GM12878 (cell line): Measurements from ENCODE around the gene CCNI. TPM values are rescaled to one million over a fixed set of nuclear protein-coding genes. Genes with fewer than 3 reads are reported as not detected.

ENCODE experiments used
- ATAC-seq: fragments of 200-7000 bp; cut with Tn5 transposase; 3 replicates; pipeline ENCODE4 v1.9.1; 2020; ENCODE audit warnings: mild to moderate bottlenecking, moderate library complexity
- BruUV-seq: library from RNA; stranded (reverse); fragments of 400-500 nt; replicated peaks from 2 replicates; lab custom pipeline; 2021; lab: Mats Ljungman, UMichigan
- CTCF ChIA-PET: fragments of 300-600 bp; sonication (Branson Sonifier 250); formaldehyde crosslinking; extraction: SDS; loops from one replicate; lab custom pipeline; 2021; ENCODE audit warnings: inconsistent platforms; lab: Yijun Ruan, JAX
- POLR2A ChIA-PET: fragments of 350-600 bp; formaldehyde crosslinking; extraction: SDS; loops from one replicate; lab custom pipeline; 2021; ENCODE audit warnings: inconsistent platforms; lab: Charles Lee
- RAD21 ChIA-PET: fragments of 300-600 bp; sonication (Branson Sonifier 250); formaldehyde crosslinking; loops from one replicate; lab custom pipeline; 2023; ENCODE audit warnings: antibody characterized with exemption; ENCODE audit not compliant: unreplicated experiment; lab: Charles Lee
- SMC1A ChIA-PET: fragments of 300-600 bp; sonication (Branson Sonifier 250); formaldehyde crosslinking; loops from one replicate; lab custom pipeline; 2023; ENCODE audit not compliant: unreplicated experiment, uncharacterized antibody; lab: Charles Lee
- DNase-seq: peaks from one replicate; pipeline ENCODE4 v3.0.0-alpha.2; 2011; ENCODE audit warnings: low read depth, low spot score
- FAIRE-seq: peaks from 3 replicates; lab custom pipeline; 2011; peaks lifted over from hg19 to GRCh38; lab: Jason Lieb, UNC
- H2AFZ ChIP-seq: 2 replicates; pipeline ENCODE4 v1.6.0; 2011; ENCODE audit warnings: low read depth, low read length, control low read depth; ENCODE audit not compliant: control insufficient read depth
- H3K27ac ChIP-seq: 2 replicates; pipeline ENCODE4 v1.5.1; 2011; ENCODE audit warnings: control low read depth; ENCODE audit not compliant: control insufficient read depth, insufficient read depth
- H3K27me3 ChIP-seq, 2 experiments: replicated peaks in 1 of 2; 2 replicates each; pipeline versions ENCODE4 v1.6.0 to v1.6.1; 2011; ENCODE audit warnings: low read length in 1 of 2; ENCODE audit not compliant: control insufficient read depth in 2 of 2, insufficient read depth in 2 of 2
- H3K36me3 ChIP-seq, 2 experiments: 2 replicates each; pipeline ENCODE4 v1.5.1; 2011; ENCODE audit warnings: low read length in 1 of 2; ENCODE audit not compliant: control insufficient read depth in 2 of 2, insufficient read depth in 2 of 2
- H3K4me1 ChIP-seq: 2 replicates; pipeline ENCODE4 v1.6.1; 2011; ENCODE audit warnings: mild to moderate bottlenecking, low read length, moderate library complexity, mixed read lengths; ENCODE audit not compliant: control insufficient read depth, insufficient read depth
- H3K4me2 ChIP-seq: 2 replicates; pipeline ENCODE4 v1.6.0; 2011; ENCODE audit warnings: control low read depth; ENCODE audit not compliant: control insufficient read depth, insufficient read depth
- H3K4me3 ChIP-seq: fragments of 200-600 bp; sonication (generic); 2 replicates; pipeline ENCODE4 v1.5.1; 2016
- H3K79me2 ChIP-seq: 2 replicates; pipeline ENCODE4 v1.6.0; 2011; ENCODE audit warnings: low read length; ENCODE audit not compliant: control insufficient read depth, insufficient read depth
- H3K9ac ChIP-seq: 2 replicates; pipeline ENCODE4 v1.8.0; 2011; ENCODE audit warnings: low read length, control low read depth, mixed read lengths; ENCODE audit not compliant: control insufficient read depth, insufficient read depth
- H3K9me3 ChIP-seq: replicated peaks from 3 replicates; pipeline ENCODE4 v1.5.1; 2011; ENCODE audit warnings: mild to moderate bottlenecking, low read length; ENCODE audit not compliant: control insufficient read depth, insufficient read depth
- H4K20me1 ChIP-seq: 2 replicates; pipeline ENCODE4 v1.6.0; 2011; ENCODE audit not compliant: control insufficient read depth, insufficient read depth
- CHD1 ChIP-seq: IDR thresholded peaks from 2 replicates; pipeline ENCODE4 v1.6.1; 2012; ENCODE audit warnings: low read depth, low read length, improper control_type of control experiment
- CREM ChIP-seq: IDR thresholded peaks from 2 replicates; pipeline ENCODE4 v1.6.1; 2014; ENCODE audit warnings: antibody characterized with exemption, low read depth
- EGR1 ChIP-seq, 2 experiments: IDR thresholded peaks; 1 replicate in 1 of 2; 2 replicates in 1 of 2; pipeline ENCODE4 v1.6.1; 2011 to 2012; ENCODE audit warnings: low read depth in 2 of 2, low read length in 2 of 2, borderline replicate concordance in 1 of 2, mild to moderate bottlenecking in 1 of 2, moderate library complexity in 1 of 2
- HCFC1 ChIP-seq: fragments of 150-350 bp; IDR thresholded peaks from 2 replicates; pipeline ENCODE4 v1.6.1; 2014; ENCODE audit warnings: low read length
- NFIC ChIP-seq: IDR thresholded peaks from 2 replicates; pipeline ENCODE4 v1.6.1; 2012; ENCODE audit warnings: low read depth, mild to moderate bottlenecking, inconsistent platforms, low read length, moderate library complexity
- NR2F1 ChIP-seq: fragments of 450-650 bp; conservative IDR thresholded peaks from 2 replicates; pipeline ENCODE4 v1.6.1; 2017; ENCODE audit warnings: mild to moderate bottlenecking
- POLR2A ChIP-seq: IDR thresholded peaks from 2 replicates; pipeline ENCODE4 v1.6.1; 2011; ENCODE audit warnings: low read depth, mild to moderate bottlenecking, low read length
- RBBP5 ChIP-seq: fragments of 200-600 bp; sonication (generic); conservative IDR thresholded peaks from 2 replicates; pipeline ENCODE4 v1.6.1; 2016
- SREBF2 ChIP-seq: IDR thresholded peaks from 2 replicates; pipeline ENCODE4 v1.6.1; 2012; ENCODE audit warnings: mild to moderate bottlenecking, low read length
- TARDBP ChIP-seq: IDR thresholded peaks from 2 replicates; pipeline ENCODE4 v1.6.1; 2016; ENCODE audit warnings: borderline replicate concordance
- TBL1XR1 ChIP-seq: IDR thresholded peaks from 2 replicates; pipeline ENCODE4 v1.6.1; 2012; ENCODE audit warnings: low read depth, low read length, improper control_type of control experiment
- YBX1 ChIP-seq: fragments of 450-650 bp; IDR thresholded peaks from 2 replicates; pipeline ENCODE4 v1.6.1; 2016; ENCODE audit warnings: antibody characterized with exemption
- ZNF384 ChIP-seq: IDR thresholded peaks from 2 replicates; pipeline ENCODE4 v1.6.1; 2012; ENCODE audit warnings: low read depth, mild to moderate bottlenecking, low read length, improper control_type of control experiment, borderline replicate concordance
- ZZZ3 ChIP-seq: IDR thresholded peaks from 2 replicates; pipeline ENCODE4 v1.6.1; 2011; ENCODE audit warnings: low read depth; ENCODE audit not compliant: control insufficient read depth, insufficient read length
- WGBS: methylation state at CpG from one replicate; pipeline ENCODE4 v1.1.6; 2016; ENCODE audit warnings: low lambda C conversion rate; ENCODE audit not compliant: insufficient replicate concordance, insufficient coverage; ENCODE audit errors: missing lambda C conversion rate; 5-methylcytosine and 5-hydroxymethylcytosine counted together
- in situ Hi-C: fragments of 300-500 bp; cut with MboI; formaldehyde crosslinking; loops from 9 replicates; pipeline ENCODE4 v1.14.3; 2018; ENCODE audit warnings: mixed read lengths
- intact Hi-C: fragments of 100-400 bp; cut with micrococcal nuclease; formaldehyde crosslinking; loops from one replicate; pipeline ENCODE4 v1.14.2; 2022; ENCODE audit not compliant: unreplicated experiment
- polyA plus RNA-seq, 11 experiments: library from polyadenylated mRNA; depleted of rRNA in 4 of 11; unstranded in 6 of 11; stranded (reverse) in 5 of 11; fragments of >200 nt; fragmentation: Nextera tagmentation in 4 of 11; fragmentation: Illumina TruSeq in 1 of 11; extraction: Ambion mirVana in 4 of 11; extraction: Trizol in 1 of 11; gene quantifications; 1 replicate in 1 of 11; 2 replicates in 10 of 11; pipeline versions ENCODE4 v1.2.1 to v1.2.3, GENCODE V29; 2011 to 2016; ENCODE audit warnings: inconsistent platforms in 2 of 11, missing spikeins in 2 of 11, low read depth in 1 of 11
- total RNA-seq, 4 experiments: library from RNA; depleted of rRNA in 3 of 4; stranded (reverse); fragments of >200 nt in 3 of 4; fragmentation: Illumina TruSeq in 1 of 4; extraction: Trizol in 1 of 4; gene quantifications; 2 replicates each; pipeline versions ENCODE4 v1.2.1 to v1.2.3, GENCODE V29; 2013 to 2021

CCNI gene
- total and polyA plus RNA-seq, 10 of the 15 experiments (the other 5 are each of a cell fraction or from before 2014, with no cell fraction given), result 70.6 to 178 (median 105) TPM

DNA sequence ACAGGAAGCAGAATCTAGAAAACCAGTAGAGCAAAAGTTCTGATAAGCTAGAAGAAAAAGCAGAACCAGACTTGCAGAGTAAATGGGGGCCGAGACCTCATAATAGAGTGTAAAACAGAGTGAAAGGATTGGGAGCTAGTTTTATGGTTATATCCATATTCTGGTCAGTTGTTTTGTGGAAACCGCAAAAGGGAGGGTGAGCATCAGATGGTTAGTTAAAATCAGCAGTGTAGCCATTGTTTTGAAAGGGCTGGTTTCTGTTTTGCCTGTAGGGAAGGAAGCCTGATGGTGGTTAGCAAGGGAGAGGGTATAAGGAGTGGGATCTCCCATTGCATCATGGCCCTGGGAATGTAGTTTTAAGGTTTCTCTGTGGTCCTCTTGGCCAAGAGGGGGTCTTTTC is 17.2 kb upstream of the CCNI start:
- CTCF ChIA-PET, result interaction anchor here (0.8 to 11.9 kb wide), 10 partner anchors 10 to 467 kb away, joined by 3 to 535 read pairs (median 4); no protein-coding TSS in a partner anchor
- RAD21 ChIA-PET, result interaction anchor here (0.9 to 8.3 kb wide), 5 partner anchors 10 to 108 kb away, joined by 3 to 229 read pairs (median 6); partner anchors contain the start of gene CCNI
- FAIRE-seq (no peak), ATAC-seq (no peak; the same call in 2 of the 3 replicates), DNase-seq (no peak)
- H3K4me2 ChIP-seq, result no peak overlapping the region
- TF ChIP-seq RBBP5 (no peak), POLR2A (no peak), NFIC (no peak), ZNF384 (no peak), CHD1 (no peak), TBL1XR1 (no peak), ZZZ3 (no peak), HCFC1 (no peak), NR2F1 (no peak), YBX1 (no peak), CREM (no peak), TARDBP (no peak), EGR1 (IDR thresholded peaks at IDR 0.05; ENCODE audit: borderline replicate concordance in 1 of 2, low read depth in 2 of 2, low read length in 2 of 2) (no peak), SREBF2 (no peak)
- H3K27me3 ChIP-seq, result no peaks in the 10 kb centered on the region
- H3K4me1 ChIP-seq, result no peaks in the 10 kb centered on the region
- no peaks in the 10 kb centered on the region for H3K79me2 ChIP-seq
- in situ Hi-C loops (no loop called here), intact Hi-C loops (loop anchor here (10.0 kb wide), 1 partner anchor 212 kb away; no protein-coding TSS in a partner anchor)
- no peaks in the 10 kb centered on the region for H3K9me3 ChIP-seq
- H3K36me3 ChIP-seq, result no peaks in the 10 kb centered on the region
- BruUV-seq, result no TSS peak
- SMC1A ChIA-PET, result interaction anchor here (0.9 to 12.9 kb wide), 10 partner anchors 21 to 114 kb away, joined by 3 to 286 read pairs (median 3); no protein-coding TSS in a partner anchor
- WGBS, result 45% methylated on average over 2 of the region's 2 CpGs
- no peak overlapping the region for H2AFZ ChIP-seq
- no peak overlapping the region for H3K27ac ChIP-seq
- no peak overlapping the region for H3K9ac ChIP-seq
- H4K20me1 ChIP-seq, result no peaks in the 10 kb centered on the region
- no peak overlapping the region for H3K4me3 ChIP-seq
- POLR2A ChIA-PET, result interaction anchor here (0.7 kb wide), 1 partner anchor 101 kb away, joined by 3 read pairs; no protein-coding TSS in a partner anchor
